NT2/D1 (cell line): ENCODE results near the gene DNMT3L.

Source experiments
- SUZ12 ChIP-seq: IDR thresholded peaks from 2 replicates; pipeline ENCODE4 v1.6.1; 2011; ENCODE audit not compliant: insufficient read length, insufficient read depth; ENCODE audit errors: extremely low read depth
- YY1 ChIP-seq: IDR thresholded peaks from 2 replicates; pipeline ENCODE4 v1.6.1; 2011; ENCODE audit not compliant: insufficient read length, insufficient read depth
- ZNF274 ChIP-seq: IDR thresholded peaks from 2 replicates; pipeline ENCODE4 v1.6.1; 2011; ENCODE audit warnings: mild to moderate bottlenecking, low read depth, low read length

GRCh38 chr21:44304011-44304616, 42.4 kb upstream of the DNMT3L start:
- TF ChIP-seq YY1 (no peak), SUZ12 (no peak), ZNF274 (no peak)
